Activated T-helper 1 cell treated with anti-CD3 and anti-CD28 coated beads, Interleukin-12 subunit alpha, Interleukin-12 subunit beta, Interleukin-2, Interleukin-4 antibody, amounts not matched to agents 30 ng/mL and 10 ng/mL and 1 ng/mL, durations not matched to agents 14 hours and 24 hours and 36 hours (primary cell): Measurements from ENCODE around the gene DPH1. TPM values are rescaled to one million over a fixed set of nuclear protein-coding genes. Genes with fewer than 3 reads are reported as not detected.

Experiments
- DNase-seq: peaks from one replicate; pipeline ENCODE4 v3.0.0; 2021; ENCODE audit warnings: low spot score
- H3K27ac Mint-ChIP-seq: one replicate; pipeline ENCODE4 v1.8.0; 2021; ENCODE audit warnings: mild to moderate bottlenecking, mixed read lengths
- H3K27me3 Mint-ChIP-seq: one replicate; pipeline ENCODE4 v1.8.0; 2022; ENCODE audit warnings: mild to moderate bottlenecking, moderate library complexity, mixed read lengths; ENCODE audit not compliant: insufficient read depth
- H3K36me3 Mint-ChIP-seq: one replicate; pipeline ENCODE4 v1.8.0; 2021; ENCODE audit warnings: low read depth, mixed read lengths
- H3K4me1 Mint-ChIP-seq: one replicate; pipeline ENCODE4 v1.8.0; 2021; ENCODE audit warnings: low read depth, mixed read lengths
- H3K4me3 Mint-ChIP-seq: one replicate; pipeline ENCODE4 v1.8.0; 2021; ENCODE audit warnings: mild to moderate bottlenecking, moderate library complexity, mixed read lengths
- H3K9me3 Mint-ChIP-seq: one replicate; pipeline ENCODE4 v1.8.0; 2021; ENCODE audit warnings: mixed read lengths
- intact Hi-C: fragments of 100-400 bp; cut with micrococcal nuclease; formaldehyde crosslinking; loops from one replicate; pipeline ENCODE4 v1.15.1; 2024
- total RNA-seq: library from RNA; stranded (reverse); gene quantifications from 2 replicates; pipeline ENCODE4 v1.2.3, GENCODE V29; 2022

Gene DPH1
- total RNA-seq, 1 donor from 2014 or later = 49.4 TPM

- peaks cover 6% of the 10 kb centered on the region for H3K27me3 Mint-ChIP-seq
- DNase-seq = no peak
- no peak overlapping the region for H3K4me3 Mint-ChIP-seq
- H3K4me1 Mint-ChIP-seq = peaks cover 5% of the 10 kb centered on the region
- H3K27ac Mint-ChIP-seq = no peak overlapping the region
- H3K36me3 Mint-ChIP-seq = no peaks in the 10 kb centered on the region
- intact Hi-C loops = no loop called here
- H3K9me3 Mint-ChIP-seq = no peaks in the 10 kb centered on the region
Observed at GRCh38 chr17:2013994-2014317, 16.0 kb upstream of the DPH1 start.

GRCh38 chr17:2015314-2015713 is 14.6 kb upstream of the DPH1 start:
- Mint-ChIP-seq H3K36me3 (no peaks in the 10 kb centered on the region), H3K9me3 (no peaks in the 10 kb centered on the region), H3K4me1 (peaks cover 5% of the 10 kb centered on the region), H3K4me3 (no peak overlapping the region), H3K27ac (no peak overlapping the region), H3K27me3 (peaks cover 16% of the 10 kb centered on the region)
- no peak for DNase-seq
- intact Hi-C loops = no loop called here

GRCh38 chr17:2016494-2016893 is 13.5 kb upstream of the DPH1 start:
- Mint-ChIP-seq H3K27ac (no peak overlapping the region), H3K9me3 (no peaks in the 10 kb centered on the region), H3K4me3 (no peak overlapping the region), H3K36me3 (no peaks in the 10 kb centered on the region), H3K4me1 (peaks cover 5% of the 10 kb centered on the region), H3K27me3 (peaks cover 25% of the 10 kb centered on the region)
- DNase-seq = no peak
- intact Hi-C loops = no loop called here

- Mint-ChIP-seq H3K4me1 (no peaks in the 10 kb centered on the region), H3K4me3 (no peak overlapping the region), H3K36me3 (no peaks in the 10 kb centered on the region), H3K9me3 (no peaks in the 10 kb centered on the region), H3K27me3 (peaks cover 24% of the 10 kb centered on the region), H3K27ac (no peak overlapping the region)
- intact Hi-C loops = no loop called here
- DNase-seq = no peak
Observed at GRCh38 chr17:2017274-2017941, 12.5 kb upstream of the DPH1 start.

- no peaks in the 10 kb centered on the region for H3K4me1 Mint-ChIP-seq
- H3K27ac Mint-ChIP-seq = no peak overlapping the region
- peaks cover 34% of the 10 kb centered on the region for H3K27me3 Mint-ChIP-seq
- no peaks in the 10 kb centered on the region for H3K36me3 Mint-ChIP-seq
- DNase-seq = no peak
- H3K9me3 Mint-ChIP-seq = no peaks in the 10 kb centered on the region
- intact Hi-C loops = no loop called here
- no peak overlapping the region for H3K4me3 Mint-ChIP-seq
Observed at GRCh38 chr17:2018716-2019510, 11.0 kb upstream of the DPH1 start.

- Mint-ChIP-seq H3K36me3 (no peaks in the 10 kb centered on the region), H3K9me3 (no peaks in the 10 kb centered on the region), H3K27ac (no peak overlapping the region), H3K4me1 (no peaks in the 10 kb centered on the region), H3K27me3 (peaks cover 36% of the 10 kb centered on the region), H3K4me3 (no peak overlapping the region)
- DNase-seq = no peak
- intact Hi-C loops = no loop called here
Observed at GRCh38 chr17:2019723-2020122, 10.2 kb upstream of the DPH1 start.

- H3K27me3 Mint-ChIP-seq = peaks cover 41% of the 10 kb centered on the region
- no peaks in the 10 kb centered on the region for H3K36me3 Mint-ChIP-seq
- peaks cover 1% of the 10 kb centered on the region for H3K4me1 Mint-ChIP-seq
- H3K27ac Mint-ChIP-seq = no peak overlapping the region
- DNase-seq = no peak
- intact Hi-C loops = no loop called here
- no peak overlapping the region for H3K4me3 Mint-ChIP-seq
- H3K9me3 Mint-ChIP-seq = no peaks in the 10 kb centered on the region
Observed at GRCh38 chr17:2020721-2021120, 9.2 kb upstream of the DPH1 start.

- Mint-ChIP-seq H3K27me3 (peaks cover 58% of the 10 kb centered on the region), H3K4me1 (peaks cover 8% of the 10 kb centered on the region), H3K36me3 (no peaks in the 10 kb centered on the region), H3K9me3 (no peaks in the 10 kb centered on the region), H3K27ac (no peak overlapping the region), H3K4me3 (peak overlapping the region; percentile 54)
- DNase-seq = no peak
- intact Hi-C loops = no loop called here
Observed at GRCh38 chr17:2022647-2023240, 7.2 kb upstream of the DPH1 start.

GRCh38 chr17:2023256-2023655 is 6.7 kb upstream of the DPH1 start:
- H3K27me3 Mint-ChIP-seq = peaks cover 61% of the 10 kb centered on the region
- peaks cover 8% of the 10 kb centered on the region for H3K4me1 Mint-ChIP-seq
- H3K4me3 Mint-ChIP-seq = peak overlapping the region; percentile 54
- H3K27ac Mint-ChIP-seq = no peak overlapping the region
- H3K36me3 Mint-ChIP-seq = no peaks in the 10 kb centered on the region
- intact Hi-C loops = no loop called here
- no peaks in the 10 kb centered on the region for H3K9me3 Mint-ChIP-seq
- no peak for DNase-seq

GRCh38 chr17:2023692-2024571 is 6.0 kb upstream of the DPH1 start:
- intact Hi-C loops = no loop called here
- Mint-ChIP-seq H3K9me3 (no peaks in the 10 kb centered on the region), H3K4me1 (peaks cover 8% of the 10 kb centered on the region), H3K4me3 (peak overlapping the region; percentile 75), H3K36me3 (no peaks in the 10 kb centered on the region), H3K27ac (no peak overlapping the region), H3K27me3 (peaks cover 67% of the 10 kb centered on the region)
- no peak for DNase-seq

GRCh38 chr17:2024572-2025219 is 5.3 kb upstream of the DPH1 start:
- Mint-ChIP-seq H3K27ac (no peak overlapping the region), H3K36me3 (no peaks in the 10 kb centered on the region), H3K9me3 (no peaks in the 10 kb centered on the region), H3K27me3 (peaks cover 65% of the 10 kb centered on the region), H3K4me3 (peak overlapping the region; percentile 45), H3K4me1 (peaks cover 8% of the 10 kb centered on the region)
- DNase-seq = no peak
- intact Hi-C loops = loop anchor here (1.0 kb wide), 1 partner anchor 116 kb away; no protein-coding TSS in a partner anchor

GRCh38 chr17:2025220-2025621 is 4.7 kb upstream of the DPH1 start, which contains the start of gene RTN4RL1:
RTN4RL1 (minus strand) TSS chr17:2025334; CDS start chr17:2024865, 469 bp downstream.
- peak; percentile 76 for DNase-seq
- Mint-ChIP-seq H3K27me3 (peaks cover 60% of the 10 kb centered on the region), H3K27ac (no peak within 1 kb of the TSS), H3K4me1 (peaks cover 8% of the 10 kb centered on the region), H3K9me3 (no peaks in the 10 kb centered on the region), H3K4me3 (peak within 1 kb of the TSS; percentile 75), H3K36me3 (no peaks in the 10 kb centered on the region)
- intact Hi-C loops = loop anchor here (1.0 kb wide), 1 partner anchor 117 kb away; no protein-coding TSS in a partner anchor
